Right hindlimb (tissue), 1 donor: ENCODE data around the gene ZBED5.
"Not testable (repeated sequence)": the region's sequence is repeated elsewhere in the genome, so short reads cannot be mapped to it uniquely, and the experiment has no call there.

Source experiments
- DNase-seq: peaks from one replicate; pipeline ENCODE4 v3.0.0-alpha.2; 2018

Gene ZBED5

DNA sequence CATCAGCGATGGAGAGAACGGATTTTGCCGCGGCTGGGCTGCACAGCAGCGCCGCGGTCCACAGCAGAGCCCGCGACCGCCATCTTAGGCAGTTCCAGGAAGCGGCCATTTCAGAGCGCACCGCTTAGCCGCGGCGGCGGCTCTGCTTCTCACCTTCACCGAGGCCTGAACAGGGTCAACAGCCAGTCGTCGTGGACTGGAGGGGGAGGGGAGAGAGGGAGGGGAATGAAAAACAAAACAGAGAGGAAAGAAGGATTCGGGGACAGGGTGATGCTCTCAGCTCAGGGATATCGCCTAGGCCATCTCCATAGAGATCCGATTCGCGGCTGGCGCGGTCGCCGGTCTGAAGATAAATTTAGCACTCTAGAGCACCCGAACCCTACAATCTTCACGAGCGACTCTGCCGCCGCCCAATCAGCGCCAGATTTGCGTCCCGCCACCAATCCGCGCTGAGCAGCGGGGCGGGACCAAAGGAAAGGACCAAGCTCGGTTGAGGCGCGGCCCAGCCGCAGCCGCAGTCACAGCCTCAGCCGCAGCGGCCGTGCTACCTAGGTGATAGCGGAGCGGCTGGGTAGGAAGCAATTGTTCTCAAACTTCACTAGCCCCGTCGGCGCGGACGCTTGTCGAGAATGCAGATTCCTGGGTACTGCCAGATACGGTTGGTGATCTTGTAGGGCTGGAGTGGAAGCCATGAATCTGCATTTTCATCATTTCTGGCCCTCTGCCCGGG, at the start of gene ZBED5:
TSS of gene ZBED5 (minus strand) at position 345 of the 730 bp plus-strand sequence. CDS start 3,108 bp downstream, outside the sequence.
- DNase-seq = peak; percentile 99

DNA sequence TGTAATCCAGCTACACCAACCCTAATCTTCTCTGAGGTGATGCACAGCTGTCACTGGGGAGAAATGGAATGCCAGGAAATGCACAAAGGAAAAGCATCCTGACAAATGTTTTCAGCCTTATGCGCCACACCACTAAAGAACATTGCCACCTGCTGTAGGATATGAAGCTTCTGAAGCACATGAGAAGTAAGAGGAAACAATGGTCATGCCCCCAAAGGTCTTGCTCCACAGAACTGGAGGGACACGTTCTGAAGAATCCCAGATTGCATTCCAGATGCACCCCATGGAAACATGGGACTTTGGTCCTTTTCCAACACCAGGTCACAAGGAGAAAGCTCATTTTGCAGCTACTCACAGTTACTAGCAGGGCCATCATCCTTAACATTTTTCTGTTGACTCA, 48.7 kb upstream of the ZBED5 start:
- DNase-seq = no peak

- DNase-seq = no peak
Measured at GRCh38 chr11:10902301-10903063, 44.6 kb upstream of the ZBED5 start.

DNA sequence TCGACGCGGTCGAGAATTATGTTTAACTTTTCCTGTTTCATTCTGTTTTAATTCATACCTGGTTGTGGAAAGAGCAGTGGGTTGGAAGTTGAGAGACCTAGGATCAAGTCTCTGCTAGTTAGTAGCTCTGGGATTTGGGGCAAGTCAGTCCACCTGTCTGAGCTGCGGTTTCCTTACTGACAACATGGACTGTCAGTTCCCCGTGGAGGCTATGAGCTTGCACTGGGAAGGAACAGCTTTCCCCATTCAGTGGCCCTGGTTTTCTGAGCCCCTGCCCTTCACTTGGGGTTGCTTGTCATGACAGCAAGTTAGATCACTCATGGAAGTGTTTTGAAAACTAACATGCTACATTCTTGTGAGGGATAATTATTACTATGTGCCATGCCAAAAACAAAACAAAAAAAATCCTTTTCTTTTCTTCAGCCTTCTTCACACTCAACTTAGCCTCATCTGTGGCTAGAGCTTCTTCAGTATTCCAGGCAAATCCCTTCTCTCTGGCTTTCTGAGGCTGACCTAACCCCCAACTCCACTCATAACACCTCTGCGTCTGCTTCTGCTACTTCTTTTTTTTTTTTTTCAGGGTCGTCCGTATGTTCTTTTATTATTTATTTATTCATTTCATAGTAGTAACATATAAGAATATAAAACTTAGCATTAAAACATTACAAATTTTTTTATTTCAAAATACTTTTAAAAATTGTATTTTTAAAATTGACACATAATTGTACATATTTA, 43.0 kb upstream of the ZBED5 start:
- no peak for DNase-seq

GRCh38 chr11:10899121-10899830, 41.4 kb upstream of the ZBED5 start:
- peak; percentile 69 for DNase-seq

DNA sequence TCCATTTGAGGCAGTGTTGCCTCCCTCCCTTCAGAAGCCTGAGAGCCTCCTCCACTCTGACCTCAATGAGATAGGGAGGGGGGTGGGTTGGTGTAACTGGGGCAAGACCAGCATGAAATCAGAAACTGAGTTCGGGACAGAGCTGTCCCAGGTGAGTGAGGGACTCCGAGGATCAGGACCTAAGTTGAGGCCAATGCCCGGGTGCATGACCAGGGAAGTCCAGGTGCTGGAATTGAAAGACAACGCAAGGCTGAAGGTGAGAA, 40.8 kb upstream of the ZBED5 start:
- DNase-seq = no peak

DNA sequence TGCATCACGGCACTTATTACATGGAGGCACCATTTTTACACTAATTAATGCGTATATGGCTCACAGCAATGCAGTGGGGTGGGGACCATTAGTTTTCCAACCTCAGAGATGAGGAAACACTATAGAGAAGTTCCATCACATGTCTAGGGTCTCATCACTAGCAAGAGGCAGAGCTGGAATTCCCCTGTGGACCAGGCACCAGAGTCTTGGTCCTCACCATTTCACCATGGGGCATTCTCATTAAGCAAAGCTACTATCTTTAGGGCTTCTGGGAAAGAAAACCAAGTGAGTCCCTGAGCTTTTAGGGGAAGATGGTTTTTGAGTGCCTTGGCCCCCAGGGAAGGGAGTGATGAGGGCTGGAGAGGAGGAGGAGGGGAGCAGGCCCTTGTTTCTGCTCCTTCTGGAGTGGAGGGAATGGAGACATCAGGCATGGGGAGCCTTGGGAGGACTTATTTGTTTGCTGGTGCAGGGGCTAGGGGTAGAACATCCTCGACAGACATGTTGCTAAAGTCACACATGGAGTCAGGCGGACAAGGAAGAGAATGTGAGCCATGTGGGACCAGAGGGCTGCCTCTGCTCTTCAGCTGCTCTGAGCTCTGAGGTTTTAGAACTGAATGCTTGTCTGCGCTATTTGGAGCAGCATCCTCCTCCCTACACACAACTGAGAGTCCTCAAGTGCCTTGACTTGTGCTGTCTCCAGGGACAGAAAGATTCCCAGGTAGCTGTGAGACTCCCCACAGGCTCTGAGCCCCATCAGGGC, 40.3 kb upstream of the ZBED5 start:
- DNase-seq = no peak

- no peak for DNase-seq
Measured at GRCh38 chr11:10897150-10897549, 39.3 kb upstream of the ZBED5 start.

DNA sequence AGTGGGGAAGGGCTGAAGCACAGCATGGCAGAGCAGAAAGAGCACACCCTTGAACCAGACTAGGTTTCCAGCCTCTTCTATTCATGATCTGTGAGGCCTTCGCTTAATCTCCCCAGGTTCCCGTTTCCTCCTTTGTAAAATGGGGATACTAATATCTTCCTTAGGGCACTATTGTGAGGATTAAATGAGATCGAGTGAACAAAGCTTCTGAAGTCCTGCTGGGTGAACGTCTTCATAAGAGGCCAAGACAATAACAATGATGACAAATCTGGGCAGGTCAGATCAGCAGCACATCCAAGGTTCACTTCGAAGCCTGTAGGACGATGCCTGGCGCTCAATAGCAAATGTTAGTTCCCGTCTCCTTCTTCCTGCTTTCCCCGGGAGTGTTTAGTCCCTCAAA, 38.6 kb upstream of the ZBED5 start:
- no peak for DNase-seq

DNA sequence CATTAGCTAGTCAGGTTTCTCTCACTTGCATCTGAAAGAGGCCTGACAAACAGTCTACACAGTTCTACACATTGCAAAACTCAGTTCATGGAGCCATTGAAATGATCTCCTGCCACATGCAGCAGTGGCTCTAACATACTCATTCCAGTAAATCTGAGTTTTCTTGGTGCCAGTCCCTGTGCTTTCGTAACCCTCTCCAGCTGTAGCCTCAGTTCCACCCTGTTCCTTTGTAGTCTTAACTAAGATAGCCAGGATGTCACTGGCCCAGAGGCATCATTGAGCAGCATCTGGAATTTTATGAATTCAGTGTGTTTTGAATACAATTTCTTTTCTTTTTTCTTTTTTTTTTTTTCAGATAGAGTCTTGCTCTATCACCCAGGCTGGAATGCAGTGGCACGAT, 37.4 kb upstream of the ZBED5 start:
- no peak for DNase-seq

DNA sequence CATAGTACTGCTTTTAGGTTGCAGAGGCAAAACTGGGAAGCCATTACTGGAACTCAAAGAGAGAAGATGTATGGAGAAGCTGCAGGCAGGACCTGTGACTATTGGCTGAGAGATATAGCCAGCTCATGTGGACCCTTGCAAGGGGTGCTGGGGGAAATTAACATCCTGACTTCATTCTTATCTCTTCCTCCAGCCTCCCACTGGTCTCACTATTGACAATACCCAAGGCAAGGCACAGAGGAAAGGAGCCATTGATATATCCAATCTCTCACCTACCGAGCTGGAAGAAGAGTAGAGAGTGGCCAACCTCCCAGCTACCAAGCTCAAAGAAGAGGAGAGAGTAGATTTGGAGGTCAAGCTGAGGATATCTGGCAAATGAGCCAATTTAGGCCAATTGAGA, 36.8 kb upstream of the ZBED5 start:
- DNase-seq = no peak

GRCh38 chr11:10893714-10894151, 35.9 kb upstream of the ZBED5 start:
- no peak for DNase-seq

- DNase-seq = no peak
Measured at GRCh38 chr11:10892250-10892649, 34.4 kb upstream of the ZBED5 start.

DNA sequence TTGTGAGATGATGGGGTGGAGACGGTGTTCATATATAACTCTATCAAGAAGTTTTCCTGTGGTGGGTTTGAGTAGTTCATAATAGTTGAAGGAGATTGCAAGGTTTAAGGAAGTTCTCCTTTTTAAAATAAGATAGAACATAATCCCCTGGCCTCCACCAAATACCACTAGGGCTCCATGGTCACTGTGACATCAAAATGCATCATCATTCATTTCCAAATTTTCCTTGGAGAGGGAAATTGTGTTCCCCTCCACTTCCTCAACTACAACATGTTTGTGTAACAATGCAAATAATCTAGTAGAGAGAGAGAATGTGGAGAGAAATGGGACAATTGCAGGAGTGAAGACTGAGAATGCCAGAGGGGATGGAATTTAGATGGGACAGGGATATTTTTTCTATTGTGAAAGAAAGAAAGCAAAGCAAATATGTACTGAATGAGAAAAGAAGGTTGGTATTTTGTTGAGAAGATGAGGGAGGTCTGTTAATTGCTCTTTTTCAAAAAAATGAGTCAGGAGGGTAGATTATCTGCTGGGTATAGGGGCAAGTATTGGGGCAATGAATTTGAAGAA, 33.4 kb upstream of the ZBED5 start:
- DNase-seq = no peak

DNA sequence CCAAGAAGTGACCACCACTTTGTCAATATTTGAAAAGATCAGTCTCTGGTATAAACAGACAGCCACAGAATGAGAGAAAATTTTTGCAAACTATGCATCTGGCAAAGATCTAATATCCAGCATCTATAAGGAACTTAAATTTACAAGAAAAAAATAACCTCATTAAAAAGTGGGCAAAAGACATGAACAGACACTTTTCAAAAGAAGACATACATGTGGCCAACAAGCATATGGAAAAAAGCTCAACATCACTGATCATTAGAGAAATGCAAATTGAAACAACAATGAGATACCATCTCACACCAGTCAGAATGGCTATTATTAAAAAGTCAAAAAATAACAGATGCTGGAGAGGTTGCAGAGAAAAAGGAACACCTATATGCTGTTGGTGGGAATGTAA, 32.2 kb upstream of the ZBED5 start:
- DNase-seq = not testable (repeated sequence)

GRCh38 chr11:10887307-10887706, 29.5 kb upstream of the ZBED5 start:
- no peak for DNase-seq

DNA sequence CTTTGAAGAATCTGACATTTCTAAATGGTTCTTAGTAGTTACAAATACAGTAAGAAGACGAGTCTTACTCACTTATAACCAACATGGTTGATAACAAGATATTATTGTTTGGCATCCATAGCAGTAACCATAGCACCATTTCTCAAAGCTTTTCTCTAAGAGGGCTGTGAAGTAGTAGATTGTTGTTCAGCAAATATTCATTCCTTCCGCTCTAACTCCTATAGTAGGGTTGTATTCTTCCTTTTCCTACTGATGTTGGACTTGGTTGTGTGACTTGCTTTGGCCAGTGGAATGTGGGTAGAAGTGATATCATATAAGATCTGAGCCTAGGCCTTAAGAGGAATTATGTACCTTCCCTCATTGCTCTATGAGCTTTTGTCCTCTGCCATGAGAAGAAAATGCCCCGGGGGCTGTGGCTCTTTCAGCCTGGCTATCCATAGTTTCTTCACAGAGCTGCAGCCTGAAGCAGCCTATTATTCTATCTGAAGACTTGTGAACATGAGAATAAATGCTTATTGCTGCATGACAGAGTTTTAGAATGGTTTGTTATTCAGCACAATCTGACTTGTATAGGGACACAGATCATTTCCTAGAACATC, 28.9 kb upstream of the ZBED5 start:
- DNase-seq = no peak

GRCh38 chr11:10885703-10886363, 28.0 kb upstream of the ZBED5 start:
- DNase-seq = no peak

DNA sequence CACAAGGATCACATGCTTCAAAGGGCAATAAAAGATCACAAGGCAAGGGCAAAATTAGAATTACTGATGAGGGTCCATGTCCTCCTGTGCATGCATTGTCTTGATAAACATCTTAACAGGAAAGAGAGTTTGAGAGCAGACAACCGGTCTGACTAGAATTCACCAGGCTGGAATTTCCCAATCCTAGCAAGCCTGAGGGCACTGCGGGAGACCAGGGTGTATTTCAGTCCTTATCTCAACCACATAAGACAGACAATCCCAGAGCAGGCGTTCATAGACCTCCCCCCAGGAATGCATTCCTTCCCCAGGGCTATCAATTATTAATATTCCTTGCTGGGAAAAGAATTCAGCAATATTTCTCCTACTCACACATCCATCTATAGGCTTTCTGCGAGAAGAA, 26.4 kb upstream of the ZBED5 start:
- not testable (repeated sequence) for DNase-seq

- DNase-seq = no peak
Measured at GRCh38 chr11:10881892-10882291, 24.0 kb upstream of the ZBED5 start.
